HepG2 (cell line): ENCODE data around the gene VWA7. TPM values are rescaled to one million over a fixed set of nuclear protein-coding genes. Genes with fewer than 3 reads are reported as not detected.

Experiments
- ATAC-seq: fragments of 200-7000 bp; cut with Tn5 transposase; 3 replicates; pipeline ENCODE4 v1.9.1; 2020; ENCODE audit warnings: mild to moderate bottlenecking, moderate library complexity
- BruUV-seq: library from RNA; stranded (reverse); fragments of 400-500 nt; replicated peaks from 2 replicates; lab custom pipeline; 2021; lab: Mats Ljungman, UMichigan
- CTCF ChIA-PET: fragments of 300-600 bp; formaldehyde crosslinking; extraction: SDS; loops from one replicate; lab custom pipeline; 2021; ENCODE audit warnings: low total read pairs, inconsistent platforms, low intra/inter-chr PET ratio; lab: Yijun Ruan, JAX
- POLR2A ChIA-PET: fragments of 350-600 bp; sonication (Branson Sonifier 250); formaldehyde crosslinking; loops from one replicate; lab custom pipeline; 2020; ENCODE audit warnings: antibody characterized with exemption, inconsistent platforms; lab: Yijun Ruan, JAX
- DNase-seq: peaks from one replicate; pipeline ENCODE4 v3.0.0-alpha.2; 2015; ENCODE audit warnings: low spot score
- FAIRE-seq: peaks from 3 replicates; lab custom pipeline; 2011; peaks lifted over from hg19 to GRCh38; lab: Jason Lieb, UNC
- H2AFZ ChIP-seq: one replicate; pipeline ENCODE4 v1.6.1; 2011; ENCODE audit warnings: low read length, inconsistent platforms
- H3K27ac ChIP-seq: fragments of 300-600 bp; 3 replicates; pipeline ENCODE4 v1.8.0; 2011; ENCODE audit warnings: mixed run types, mild to moderate bottlenecking, mixed read lengths, low read length, inconsistent platforms; ENCODE audit not compliant: insufficient read depth; ENCODE audit errors: extremely low read length
- H3K27me3 ChIP-seq, 2 experiments: fragments of 200-600 bp in 1 of 2; 2 replicates in 1 of 2; 3 replicates in 1 of 2; pipeline versions ENCODE4 v1.6.0 to v1.8.0; 2011; ENCODE audit warnings: low read length in 2 of 2, mild to moderate bottlenecking in 2 of 2, moderate library complexity in 2 of 2, inconsistent platforms in 1 of 2; ENCODE audit not compliant: insufficient read depth in 2 of 2, control insufficient read depth in 1 of 2
- H3K36me3 ChIP-seq, 2 experiments: fragments of 200-600 bp in 1 of 2; replicated peaks in 1 of 2; 2 replicates in 1 of 2; 3 replicates in 1 of 2; pipeline versions ENCODE4 v1.5.1 to v1.8.0; 2011; ENCODE audit warnings: low read length in 2 of 2, inconsistent platforms in 1 of 2; ENCODE audit not compliant: insufficient read depth in 2 of 2, control insufficient read depth in 1 of 2
- H3K4me1 ChIP-seq: 2 replicates; pipeline ENCODE4 v1.5.1; 2012; ENCODE audit warnings: low read length, inconsistent platforms; ENCODE audit not compliant: insufficient read depth
- H3K4me2 ChIP-seq: 2 replicates; pipeline ENCODE4 v1.6.0; 2011; ENCODE audit warnings: low read depth, low read length, inconsistent platforms
- H3K4me3 ChIP-seq, 3 experiments: fragments of 200-600 bp in 1 of 3; sonication (generic), shearing (Covaris generic) in 1 of 3; replicated peaks in 1 of 3; 2 replicates each; pipeline ENCODE4 v1.5.1; 2011 to 2016; ENCODE audit warnings: low read length in 3 of 3, inconsistent platforms in 2 of 3, low read depth in 2 of 3, mild to moderate bottlenecking in 2 of 3, control low read depth in 1 of 3, mixed read lengths in 1 of 3; ENCODE audit not compliant: insufficient read depth in 1 of 3
- H3K79me2 ChIP-seq: one replicate; pipeline ENCODE4 v1.6.1; 2011; ENCODE audit warnings: low read length, inconsistent platforms; ENCODE audit not compliant: insufficient read depth
- H3K9ac ChIP-seq: 2 replicates; pipeline ENCODE4 v1.6.0; 2011; ENCODE audit warnings: mild to moderate bottlenecking, low read depth, low read length, inconsistent platforms; ENCODE audit not compliant: insufficient read depth
- H3K9me3 ChIP-seq: 2 replicates; pipeline ENCODE4 v1.5.1; 2012; ENCODE audit warnings: mild to moderate bottlenecking, low read length
- H4K20me1 ChIP-seq: 2 replicates; pipeline ENCODE4 v1.6.0; 2011; ENCODE audit warnings: inconsistent platforms, mild to moderate bottlenecking, low read length, moderate library complexity; ENCODE audit not compliant: insufficient read depth
- DDIT3 ChIP-seq: sonication (generic); formaldehyde crosslinking; IDR thresholded peaks from 2 replicates; pipeline ENCODE4 v1.4.0; 2020; ENCODE audit warnings: mild to moderate bottlenecking, missing genetic modification reagents
- DNMT3B ChIP-seq: conservative IDR thresholded peaks from 2 replicates; pipeline ENCODE4 v1.6.1; 2016; ENCODE audit warnings: missing biosample characterization, control low read depth
- ESRRA ChIP-seq: sonication (generic); formaldehyde crosslinking; IDR thresholded peaks from 2 replicates; pipeline ENCODE4 v1.5.1; 2020; ENCODE audit warnings: mild to moderate bottlenecking, low read depth, missing genetic modification reagents
- FOSL1 ChIP-seq: sonication (generic); formaldehyde crosslinking; IDR thresholded peaks from 2 replicates; pipeline ENCODE4 v1.9.0; 2021; ENCODE audit warnings: missing genetic modification reagents, borderline replicate concordance
- GATAD1 ChIP-seq: IDR thresholded peaks from 2 replicates; pipeline ENCODE4 v1.6.1; 2016; ENCODE audit warnings: missing genetic modification reagents, missing compliant biosample characterization
- KDM3A ChIP-seq: IDR thresholded peaks from 2 replicates; pipeline ENCODE4 v1.6.1; 2018; ENCODE audit warnings: low read depth, missing compliant biosample characterization
- MZF1 ChIP-seq: sonication (generic); formaldehyde crosslinking; IDR thresholded peaks from 2 replicates; pipeline ENCODE4 v1.8.1; 2023; ENCODE audit warnings: mild to moderate bottlenecking, missing genetic modification reagents, borderline replicate concordance
- NKX3-1 ChIP-seq: sonication (generic); formaldehyde crosslinking; IDR thresholded peaks from 2 replicates; pipeline ENCODE4 v1.5.0; 2020; ENCODE audit warnings: missing genetic modification reagents
- PRDM10 ChIP-seq: sonication (generic); formaldehyde crosslinking; IDR thresholded peaks from 2 replicates; pipeline ENCODE4 v1.4.0; 2020; ENCODE audit warnings: low read depth, missing genetic modification reagents
- PTBP1 ChIP-seq: fragments of 200-400 bp; formaldehyde crosslinking; IDR thresholded peaks from 2 replicates; pipeline ENCODE4 v1.6.1; 2018; ENCODE audit warnings: low read length, low read depth; ENCODE audit not compliant: poor library complexity, severe bottlenecking
- REL ChIP-seq: sonication (generic); formaldehyde crosslinking; conservative IDR thresholded peaks from 2 replicates; pipeline ENCODE4 v1.8.0; 2022; ENCODE audit warnings: mild to moderate bottlenecking, missing genetic modification reagents, moderate library complexity
- RFX5 ChIP-seq: IDR thresholded peaks from 2 replicates; pipeline ENCODE4 v1.6.1; 2011; ENCODE audit warnings: low read depth, low read length, improper control_type of control experiment
- RFXAP ChIP-seq: sonication (generic); formaldehyde crosslinking; IDR thresholded peaks from 2 replicates; pipeline ENCODE4 v1.4.0; 2020; ENCODE audit warnings: missing genetic modification reagents, borderline replicate concordance
- SOX13 ChIP-seq, 3 experiments: fragments of 450-650 bp in 1 of 3; sonication (generic) in 1 of 3; formaldehyde crosslinking in 1 of 3; IDR thresholded peaks in 2 of 3; conservative IDR thresholded peaks in 1 of 3; 2 replicates each; pipeline versions ENCODE4 v1.5.0 to v1.6.1; 2016 to 2020; ENCODE audit warnings: antibody characterized with exemption in 1 of 3, mild to moderate bottlenecking in 1 of 3, missing compliant biosample characterization in 1 of 3, missing genetic modification reagents in 1 of 3, moderate library complexity in 1 of 3
- ZBTB21 ChIP-seq: sonication (generic); formaldehyde crosslinking; IDR thresholded peaks from 2 replicates; pipeline ENCODE4 v1.4.0; 2020; ENCODE audit warnings: missing genetic modification reagents
- ZNF180 ChIP-seq: sonication (generic); formaldehyde crosslinking; IDR thresholded peaks from 2 replicates; pipeline ENCODE4 v1.4.0; 2020; ENCODE audit warnings: low read depth, missing genetic modification reagents, borderline replicate concordance
- ZNF331 ChIP-seq: sonication (generic); formaldehyde crosslinking; IDR thresholded peaks from 2 replicates; pipeline ENCODE4 v1.4.0; 2020; ENCODE audit warnings: missing genetic modification reagents
- ZNF337 ChIP-seq: sonication (generic); formaldehyde crosslinking; IDR thresholded peaks from 2 replicates; pipeline ENCODE4 v1.5.1; 2020; ENCODE audit warnings: missing genetic modification reagents, low read depth, mild to moderate bottlenecking, borderline replicate concordance
- ZNF446 ChIP-seq: sonication (generic); formaldehyde crosslinking; IDR thresholded peaks from 2 replicates; pipeline ENCODE4 v1.5.0; 2020; ENCODE audit warnings: mild to moderate bottlenecking, missing genetic modification reagents
- ZSCAN20 ChIP-seq: sonication (generic); formaldehyde crosslinking; IDR thresholded peaks from 2 replicates; pipeline ENCODE4 v1.4.0; 2020; ENCODE audit warnings: missing genetic modification reagents, mild to moderate bottlenecking, borderline replicate concordance
- whole genome bisulfite sequencing: methylation state at CpG from one replicate; pipeline ENCODE4 v1.1.6; 2017; ENCODE audit warnings: low lambda C conversion rate; 5-methylcytosine and 5-hydroxymethylcytosine counted together
- in situ Hi-C: cut with HindIII; loops from 2 replicates; pipeline ENCODE4 v1.10.0; 2017; ENCODE audit warnings: low pct_unique_long_range_greater_than_20kb; ENCODE audit not compliant: extremely low pct_ligation_motif_present
- intact Hi-C: fragments of 100-400 bp; cut with micrococcal nuclease; formaldehyde crosslinking; loops from one replicate; pipeline ENCODE4 v1.10.0; 2022; ENCODE audit not compliant: unreplicated experiment
- polyA plus RNA-seq, 8 experiments: library from polyadenylated mRNA; depleted of rRNA in 3 of 8; stranded (reverse) in 7 of 8; unstranded in 1 of 8; fragments of >200 nt; fragmentation: Illumina TruSeq in 4 of 8; extraction: Trizol in 4 of 8; gene quantifications; 2 replicates each; pipeline versions ENCODE4 v1.2.1 to v1.2.3, GENCODE V29; 2011 to 2016; ENCODE audit warnings: low read depth in 4 of 8, missing spikeins in 1 of 8, mixed read lengths in 1 of 8; ENCODE audit not compliant: insufficient read depth in 1 of 8
- total RNA-seq, 5 experiments: library from RNA; depleted of rRNA; stranded (reverse); fragments of >200 nt; fragmentation: Illumina TruSeq; extraction: Trizol; gene quantifications; 2 replicates each; pipeline ENCODE4 v1.2.3, GENCODE V29; 2016; ENCODE audit warnings: low read depth in 1 of 5

Gene VWA7
- total and polyA plus RNA-seq, 2 of the 13 experiments (the other 11 are each of a cell fraction or from before 2014, with no cell fraction given) = 0.86 to 3.3 TPM

GRCh38 chr6:31769684-31770371 lies 7.3 kb downstream of the VWA7 start:
- Histone ChIP-seq H3K36me3 (no peaks in the 10 kb centered on the region), H4K20me1 (no peaks in the 10 kb centered on the region), H3K9me3 (no peaks in the 10 kb centered on the region), H3K27me3 (no peaks in the 10 kb centered on the region), H2AFZ (no peak overlapping the region), H3K4me2 (0 out of 2 replicates have a peak overlapping the region, but pooled peaks have one; percentile 22), H3K79me2 (no peaks in the 10 kb centered on the region), H3K4me3 (no peak overlapping the region), H3K9ac (no peak overlapping the region), H3K27ac (no peak overlapping the region), H3K4me1 (peaks cover 44% of the 10 kb centered on the region)
- in situ Hi-C loops (loop anchor here (5.0 kb wide), 3 partner anchors 38 to 88 kb away; partner anchors contain the start of gene LY6G5C), intact Hi-C loops (loop anchor here (1.0 to 10.0 kb wide), 3 partner anchors 41 to 155 kb away; partner anchors contain the start of genes C2 and DDAH2)
- ATAC-seq (peak; percentile 61), DNase-seq (peak; percentile 71), FAIRE-seq (peak; percentile 82)
- ChIA-PET CTCF (interaction anchor here (0.7 to 3.8 kb wide), 6 partner anchors 21 to 88 kb away, joined by 3 to 74 read pairs (median 4); partner anchors contain the start of genes DDAH2 and LY6G5C), POLR2A (interaction anchor here (0.6 to 9.0 kb wide), 21 partner anchors 9 to 115 kb away, joined by 3 to 279 read pairs (median 5); partner anchors contain the start of genes ABHD16A, APOM, CLIC1 and CSNK2B)
- 33% methylated on average over 12 of the region's 12 CpGs for whole genome bisulfite sequencing
- BruUV-seq = no TSS peak
- TF ChIP-seq RFX5 (no peak), SOX13 (IDR thresholded peaks at IDR 0.05) (no peak), SOX13 (CRISPR knock-in tag; conservative IDR thresholded peaks at IDR 0.05 in 1 of 2, IDR thresholded peaks at IDR 0.05 in 1 of 2) (peak in 1 of 2 experiments; percentile 41; a peak in 1 of 4 replicates), ZNF446 (CRISPR knock-in tag) (no peak), REL (no peak), ZBTB21 (CRISPR knock-in tag) (0 out of 2 replicates have a peak, but pooled peaks have one; percentile 29), ZNF180 (CRISPR knock-in tag) (no peak), ZSCAN20 (CRISPR knock-in tag) (no peak), DDIT3 (CRISPR knock-in tag) (no peak), NKX3-1 (CRISPR knock-in tag) (no peak), ZNF331 (CRISPR knock-in tag) (peak; percentile 63; the same call in 1 of the 2 replicates), RFXAP (CRISPR knock-in tag) (no peak), KDM3A (peak; percentile 78; the same call in 1 of the 2 replicates), PTBP1 (no peak), PRDM10 (CRISPR knock-in tag) (0 out of 2 replicates have a peak, but pooled peaks have one; percentile 46), FOSL1 (CRISPR knock-in tag) (no peak), GATAD1 (peak; percentile 58), ZNF337 (no peak), DNMT3B (CRISPR knock-in tag) (no peak), MZF1 (no peak), ESRRA (CRISPR knock-in tag) (no peak)
